ENCODE measurements around the gene BCHE.
A peak's percentile ranks its signal among the peaks of the same experiment; 100 is the strongest.
"Not testable (repeated sequence)": the region's sequence is repeated elsewhere in the genome, so short reads cannot be mapped to it uniquely, and the experiment has no call there.

Gene BCHE

GRCh38 chr3:165827233-165827632, 10.0 kb downstream of the BCHE start:
- no peak overlapping the region for H3K4me3 ChIP-seq (ENCODE audit: low read length)
- no peak for DNase-seq (ENCODE audit: low read depth, low spot score)

GRCh38 chr3:165820671-165821123, 16.5 kb downstream of the BCHE start:
- DNase-seq (ENCODE audit: low read depth, low spot score): no peak
- no peak overlapping the region for H3K4me3 ChIP-seq (ENCODE audit: low read length)

- no peak overlapping the region for H3K4me3 ChIP-seq (ENCODE audit: low read length)
- no peak for DNase-seq (ENCODE audit: low read depth, low spot score)
These were observed 20.0 kb downstream of the BCHE start for GRCh38 chr3:165817160-165817709.

GRCh38 chr3:165816209-165816608, 21.0 kb downstream of the BCHE start:
- DNase-seq (ENCODE audit: low read depth, low spot score): no peak
- H3K4me3 ChIP-seq (ENCODE audit: low read length): no peak overlapping the region

GRCh38 chr3:165815682-165816081, 21.5 kb downstream of the BCHE start:
- DNase-seq (ENCODE audit: low read depth, low spot score): no peak

GRCh38 chr3:165814380-165814779, 22.8 kb downstream of the BCHE start:
- no peak overlapping the region for H3K4me3 ChIP-seq (ENCODE audit: low read length)
- no peak for DNase-seq (ENCODE audit: low read depth, low spot score)

More at GRCh38 chr3:165815682-165816081, 21.5 kb downstream of the BCHE start:
- H3K4me3 ChIP-seq (ENCODE audit: low read length): no peak overlapping the region

- H3K4me3 ChIP-seq (ENCODE audit: low read length): not testable (repeated sequence)
These were observed 29.3 kb downstream of the BCHE start for GRCh38 chr3:165807937-165808336.

GRCh38 chr3:165805946-165806561, 31.2 kb downstream of the BCHE start:
- peak overlapping the region; percentile 38 for H3K4me3 ChIP-seq (ENCODE audit: low read length)
- peak; percentile 32 for DNase-seq (ENCODE audit: low read depth, low spot score)

More at GRCh38 chr3:165807937-165808336, 29.3 kb downstream of the BCHE start:
- not testable (repeated sequence) for DNase-seq (ENCODE audit: low read depth, low spot score)

- H3K4me3 ChIP-seq (ENCODE audit: low read length): no peak overlapping the region
- no peak for DNase-seq (ENCODE audit: low read depth, low spot score)
These were observed 33.8 kb downstream of the BCHE start for GRCh38 chr3:165803471-165803870.

- no peak for DNase-seq (ENCODE audit: low read depth, low spot score)
- H3K4me3 ChIP-seq (ENCODE audit: low read length): no peak overlapping the region
These were observed 36.3 kb downstream of the BCHE start for GRCh38 chr3:165800970-165801369.

GRCh38 chr3:165799026-165799425, 38.2 kb downstream of the BCHE start:
- no peak for DNase-seq (ENCODE audit: low read depth, low spot score)
- H3K4me3 ChIP-seq (ENCODE audit: low read length): no peak overlapping the region

- H3K4me3 ChIP-seq (ENCODE audit: low read length): no peak overlapping the region
- DNase-seq (ENCODE audit: low read depth, low spot score): no peak
These were observed 39.7 kb downstream of the BCHE start for GRCh38 chr3:165797551-165797950.

GRCh38 chr3:165796701-165797100, 40.5 kb downstream of the BCHE start:
- no peak overlapping the region for H3K4me3 ChIP-seq (ENCODE audit: low read length)

GRCh38 chr3:165788531-165788930, 48.7 kb downstream of the BCHE start:
- no peak overlapping the region for H3K4me3 ChIP-seq (ENCODE audit: low read length)
- no peak for DNase-seq (ENCODE audit: low read depth, low spot score)

More at GRCh38 chr3:165796701-165797100, 40.5 kb downstream of the BCHE start:
- no peak for DNase-seq (ENCODE audit: low read depth, low spot score)

- H3K4me3 ChIP-seq (ENCODE audit: low read length): no peak overlapping the region
- DNase-seq (ENCODE audit: low read depth, low spot score): no peak
These were observed 51.2 kb downstream of the BCHE start for GRCh38 chr3:165786013-165786412.

- no peak overlapping the region for H3K4me3 ChIP-seq (ENCODE audit: low read length)
- no peak for DNase-seq (ENCODE audit: low read depth, low spot score)
These were observed 52.9 kb downstream of the BCHE start for GRCh38 chr3:165784337-165784736.

GRCh38 chr3:165783383-165783782, 53.8 kb downstream of the BCHE start:
- DNase-seq (ENCODE audit: low read depth, low spot score): no peak
- no peak overlapping the region for H3K4me3 ChIP-seq (ENCODE audit: low read length)

GRCh38 chr3:165778891-165779290, 58.3 kb downstream of the BCHE start:
- H3K4me3 ChIP-seq (ENCODE audit: low read length): no peak overlapping the region
- DNase-seq (ENCODE audit: low read depth, low spot score): no peak

- no peak overlapping the region for H3K4me3 ChIP-seq (ENCODE audit: low read length)
- DNase-seq (ENCODE audit: low read depth, low spot score): no peak
These were observed 58.8 kb downstream of the BCHE start for GRCh38 chr3:165778456-165778855.

GRCh38 chr3:165775824-165776223, 61.4 kb downstream of the BCHE start:
- no peak for DNase-seq (ENCODE audit: low read depth, low spot score)
- no peak overlapping the region for H3K4me3 ChIP-seq (ENCODE audit: low read length)

- H3K4me3 ChIP-seq (ENCODE audit: low read length): no peak overlapping the region
- no peak for DNase-seq (ENCODE audit: low read depth, low spot score)
These were observed 66.4 kb downstream of the BCHE start for GRCh38 chr3:165770781-165771180.

Measured in Jurkat, Clone E6-1 (cell line).